H9 (cell line): ENCODE measurements around the gene FRY. TPM values are rescaled to one million over a fixed set of nuclear protein-coding genes. Genes with fewer than 3 reads are reported as not detected.

Experiments used
- DNase-seq: peaks from one replicate; pipeline ENCODE4 v3.0.0-alpha.2; 2017
- H2AFZ ChIP-seq: one replicate; pipeline ENCODE4 v1.6.1; 2013; ENCODE audit warnings: mild to moderate bottlenecking, low read length, control low read depth, moderate library complexity
- H2AK5ac ChIP-seq: 2 replicates; pipeline ENCODE4 v1.6.1; 2013; ENCODE audit warnings: low read length, control low read depth, mixed read lengths; ENCODE audit not compliant: insufficient read length
- H2BK120ac ChIP-seq: one replicate; pipeline ENCODE4 v1.6.1; 2013; ENCODE audit warnings: low read depth, mild to moderate bottlenecking, low read length, control low read depth, inconsistent platforms; ENCODE audit not compliant: poor library complexity, severe bottlenecking
- H2BK12ac ChIP-seq: 2 replicates; pipeline ENCODE4 v1.6.1; 2013; ENCODE audit warnings: low read length, control low read depth, mixed read lengths, low read depth; ENCODE audit not compliant: insufficient read length
- H2BK15ac ChIP-seq: 2 replicates; pipeline ENCODE4 v1.6.1; 2013; ENCODE audit warnings: low read depth, low read length, control low read depth
- H2BK20ac ChIP-seq: one replicate; pipeline ENCODE4 v1.6.1; 2013; ENCODE audit warnings: low read depth, mild to moderate bottlenecking, low read length, control low read depth, inconsistent platforms; ENCODE audit not compliant: poor library complexity, severe bottlenecking
- H2BK5ac ChIP-seq: 2 replicates; pipeline ENCODE4 v1.6.1; 2013; ENCODE audit warnings: low read length, control low read depth, mixed read lengths; ENCODE audit not compliant: insufficient read length
- H3K14ac ChIP-seq: 2 replicates; pipeline ENCODE4 v1.6.1; 2013; ENCODE audit warnings: low read length, control low read depth; ENCODE audit not compliant: insufficient read depth
- H3K18ac ChIP-seq: 2 replicates; pipeline ENCODE4 v1.6.1; 2013; ENCODE audit warnings: low read depth, mild to moderate bottlenecking, mixed read lengths, low read length, control low read depth; ENCODE audit not compliant: insufficient read length
- H3K23ac ChIP-seq: 2 replicates; pipeline ENCODE4 v1.6.1; 2013; ENCODE audit warnings: low read length, control low read depth, mixed read lengths, low read depth; ENCODE audit not compliant: insufficient read length
- H3K23me2 ChIP-seq: 2 replicates; pipeline ENCODE4 v1.6.1; 2013; ENCODE audit warnings: low read depth, mild to moderate bottlenecking, mixed read lengths, low read length, control low read depth; ENCODE audit not compliant: insufficient read length, poor library complexity, severe bottlenecking
- H3K27ac ChIP-seq: 2 replicates; pipeline ENCODE4 v1.5.1; 2013; ENCODE audit warnings: low read length, control low read depth, mixed read lengths, low read depth; ENCODE audit not compliant: insufficient read length
- H3K27me3 ChIP-seq: 2 replicates; pipeline ENCODE4 v1.6.1; 2013; ENCODE audit warnings: low read length, control low read depth, inconsistent platforms; ENCODE audit not compliant: insufficient read depth
- H3K4ac ChIP-seq: 2 replicates; pipeline ENCODE4 v1.6.1; 2013; ENCODE audit warnings: low read depth, mild to moderate bottlenecking, control low read depth, inconsistent platforms, low read length, moderate library complexity
- H3K4me1 ChIP-seq: 2 replicates; pipeline ENCODE4 v1.6.1; 2013; ENCODE audit warnings: low read length, control low read depth, inconsistent platforms; ENCODE audit not compliant: insufficient read depth
- H3K4me2 ChIP-seq: 2 replicates; pipeline ENCODE4 v1.6.1; 2013; ENCODE audit warnings: low read length, control low read depth, mixed read lengths; ENCODE audit not compliant: insufficient read length, insufficient read depth
- H3K56ac ChIP-seq: 2 replicates; pipeline ENCODE4 v1.6.1; 2013; ENCODE audit warnings: low read depth, mild to moderate bottlenecking, mixed read lengths, low read length, control low read depth; ENCODE audit not compliant: insufficient read length
- H3K79me1 ChIP-seq: 2 replicates; pipeline ENCODE4 v1.6.1; 2013; ENCODE audit warnings: low read depth, mild to moderate bottlenecking, moderate library complexity, low read length, control low read depth, inconsistent platforms; ENCODE audit not compliant: insufficient read depth, poor library complexity, severe bottlenecking
- H3K79me2 ChIP-seq: 2 replicates; pipeline ENCODE4 v1.6.1; 2013; ENCODE audit warnings: low read length, control low read depth, inconsistent platforms; ENCODE audit not compliant: insufficient read depth
- H3K9ac ChIP-seq: 2 replicates; pipeline ENCODE4 v1.6.1; 2013; ENCODE audit warnings: low read length, control low read depth, mixed read lengths; ENCODE audit not compliant: insufficient read length; ENCODE audit errors: extremely low read depth
- H3K9me3 ChIP-seq: one replicate; pipeline ENCODE4 v1.6.1; 2013; ENCODE audit warnings: low read depth, low read length, inconsistent platforms; ENCODE audit not compliant: control insufficient read depth
- H3T11ph ChIP-seq: one replicate; pipeline ENCODE4 v1.6.1; 2013; ENCODE audit warnings: mild to moderate bottlenecking, low read length, control low read depth, inconsistent platforms
- H4K20me1 ChIP-seq: one replicate; pipeline ENCODE4 v1.6.1; 2013; ENCODE audit not compliant: control insufficient read depth, insufficient read length, insufficient read depth
- H4K5ac ChIP-seq: 2 replicates; pipeline ENCODE4 v1.6.1; 2013; ENCODE audit warnings: low read depth, mild to moderate bottlenecking, mixed read lengths, low read length, control low read depth; ENCODE audit not compliant: insufficient read length
- H4K8ac ChIP-seq: replicated peaks from 2 replicates; pipeline ENCODE4 v1.6.1; 2013; ENCODE audit warnings: low read length, control low read depth, mixed read lengths, low read depth; ENCODE audit not compliant: insufficient read length
- H4K91ac ChIP-seq: 2 replicates; pipeline ENCODE4 v1.6.1; 2013; ENCODE audit warnings: low read depth, mild to moderate bottlenecking, moderate library complexity, mixed read lengths, low read length, control low read depth; ENCODE audit not compliant: insufficient read length
- H3K27ac Mint-ChIP-seq, 3 experiments: 2 replicates in 2 of 3; 3 replicates in 1 of 3; pipeline ENCODE4 v1.8.0; 2020 to 2021; ENCODE audit warnings: mixed read lengths in 3 of 3, mild to moderate bottlenecking in 1 of 3, moderate library complexity in 1 of 3
- H3K27me3 Mint-ChIP-seq: 2 replicates; pipeline ENCODE4 v1.8.0; 2021; ENCODE audit warnings: low read depth, mild to moderate bottlenecking, moderate library complexity, mixed read lengths
- H3K36me3 Mint-ChIP-seq, 3 experiments: 2 replicates in 2 of 3; 3 replicates in 1 of 3; pipeline ENCODE4 v1.8.0; 2020 to 2021; ENCODE audit warnings: low read depth in 3 of 3, mixed read lengths in 3 of 3; ENCODE audit not compliant: insufficient read depth in 1 of 3
- H3K4me1 Mint-ChIP-seq, 2 experiments: 2 replicates each; pipeline ENCODE4 v1.8.0; 2020; ENCODE audit warnings: mixed read lengths in 2 of 2
- H3K4me3 Mint-ChIP-seq, 2 experiments: 2 replicates in 1 of 2; 3 replicates in 1 of 2; pipeline ENCODE4 v1.8.0; 2020 to 2021; ENCODE audit warnings: mild to moderate bottlenecking in 2 of 2, mixed read lengths in 2 of 2, moderate library complexity in 1 of 2
- H3K9me3 Mint-ChIP-seq, 2 experiments: 2 replicates in 1 of 2; 3 replicates in 1 of 2; pipeline ENCODE4 v1.8.0; 2020; ENCODE audit warnings: mild to moderate bottlenecking in 2 of 2, mixed read lengths in 2 of 2, moderate library complexity in 1 of 2
- WGBS: extraction: QIAGEN DNeasy Blood & Tissue Kit; methylation state at CpG from one replicate; pipeline ENCODE4 v1.1.7; 2013; ENCODE audit warnings: missing lambda C conversion rate, low lambda C conversion rate, mixed read lengths; ENCODE audit not compliant: insufficient read length; ENCODE audit errors: extremely low coverage; 5-methylcytosine and 5-hydroxymethylcytosine counted together
- total RNA-seq: library from RNA; stranded (reverse); gene quantifications from 2 replicates; pipeline ENCODE4 v1.2.1, GENCODE V29; 2021
- TF ChIP-seq, protein P1 (sequence below): fragments of 200-600 bp; sonication (generic); conservative IDR thresholded peaks from 3 replicates; pipeline ENCODE4 v1.8.0; 2021; ENCODE audit warnings: antibody characterized with exemption, mild to moderate bottlenecking

FRY gene
- total RNA-seq, 1 experiment from 2014 or later = 5.2 TPM

DNA sequence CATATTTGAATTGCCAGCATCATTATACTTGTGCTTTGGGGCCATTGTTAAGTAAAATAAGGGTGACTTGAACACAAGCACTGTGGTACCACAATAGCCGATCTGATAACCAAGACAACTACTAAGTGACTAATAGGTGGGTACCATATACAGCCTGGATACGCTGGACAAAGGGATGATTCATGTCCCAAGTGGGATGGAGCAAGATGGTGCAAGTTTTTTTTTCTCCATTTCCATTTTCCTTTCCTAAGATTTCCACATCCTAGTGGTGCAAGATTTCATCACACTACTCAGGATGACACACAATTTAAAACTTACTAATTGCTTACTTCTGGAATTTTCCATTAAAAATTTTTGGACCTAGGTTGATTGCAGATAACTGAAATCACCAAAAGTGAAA lies 298.9 kb downstream of the FRY start:
- Histone ChIP-seq H3K14ac (no peak overlapping the region), H3T11ph (no peak overlapping the region), H4K91ac (no peak overlapping the region), H2AK5ac (no peak overlapping the region), H3K79me2 (no peaks in the 10 kb centered on the region), H3K4me1 (no peaks in the 10 kb centered on the region), H3K4me2 (no peak overlapping the region), H4K20me1 (no peaks in the 10 kb centered on the region), H2BK5ac (no peak overlapping the region), H3K9ac (no peak overlapping the region), H3K4ac (no peak overlapping the region), H3K56ac (no peak overlapping the region), H3K18ac (no peak overlapping the region), H3K23me2 (no peaks in the 10 kb centered on the region), H3K9me3 (no peaks in the 10 kb centered on the region), H2AFZ (no peak overlapping the region), H2BK12ac (no peak overlapping the region), H3K27ac (no peak overlapping the region), H4K8ac (no peak overlapping the region), H3K79me1 (no peaks in the 10 kb centered on the region), H3K23ac (no peak overlapping the region), H2BK120ac (no peak overlapping the region), H2BK20ac (no peak overlapping the region), H2BK15ac (no peak overlapping the region), H4K5ac (no peak overlapping the region), H3K27me3 (no peaks in the 10 kb centered on the region)
- Mint-ChIP-seq H3K27ac (no peak overlapping the region), H3K9me3 (peaks cover 0 to 10% of the 10 kb centered on the region in 2 experiments; a peak in 1 of 5 replicates), H3K36me3 (peaks cover 12 to 72% (median 70%) of the 10 kb centered on the region in 3 experiments), H3K27me3 (no peaks in the 10 kb centered on the region), H3K4me3 (no peak overlapping the region), H3K4me1 (no peaks in the 10 kb centered on the region)
- no CpG with 5 or more reads among the region's 2 CpGs for WGBS
- TF ChIP-seq, protein P1, sequence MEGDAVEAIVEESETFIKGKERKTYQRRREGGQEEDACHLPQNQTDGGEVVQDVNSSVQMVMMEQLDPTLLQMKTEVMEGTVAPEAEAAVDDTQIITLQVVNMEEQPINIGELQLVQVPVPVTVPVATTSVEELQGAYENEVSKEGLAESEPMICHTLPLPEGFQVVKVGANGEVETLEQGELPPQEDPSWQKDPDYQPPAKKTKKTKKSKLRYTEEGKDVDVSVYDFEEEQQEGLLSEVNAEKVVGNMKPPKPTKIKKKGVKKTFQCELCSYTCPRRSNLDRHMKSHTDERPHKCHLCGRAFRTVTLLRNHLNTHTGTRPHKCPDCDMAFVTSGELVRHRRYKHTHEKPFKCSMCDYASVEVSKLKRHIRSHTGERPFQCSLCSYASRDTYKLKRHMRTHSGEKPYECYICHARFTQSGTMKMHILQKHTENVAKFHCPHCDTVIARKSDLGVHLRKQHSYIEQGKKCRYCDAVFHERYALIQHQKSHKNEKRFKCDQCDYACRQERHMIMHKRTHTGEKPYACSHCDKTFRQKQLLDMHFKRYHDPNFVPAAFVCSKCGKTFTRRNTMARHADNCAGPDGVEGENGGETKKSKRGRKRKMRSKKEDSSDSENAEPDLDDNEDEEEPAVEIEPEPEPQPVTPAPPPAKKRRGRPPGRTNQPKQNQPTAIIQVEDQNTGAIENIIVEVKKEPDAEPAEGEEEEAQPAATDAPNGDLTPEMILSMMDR = no peak
- no peak for DNase-seq
